HUES64 (cell line): ENCODE results near the gene USH1G.

Experiments used
- H3K27ac ChIP-seq: 2 replicates; pipeline ENCODE4 v1.7.0; 2013; ENCODE audit warnings: low read depth, low read length, inconsistent platforms
- H3K27me3 ChIP-seq: 2 replicates; pipeline ENCODE4 v1.6.1; 2013; ENCODE audit warnings: mild to moderate bottlenecking, low read length; ENCODE audit not compliant: insufficient read depth
- H3K36me3 ChIP-seq: 2 replicates; pipeline ENCODE4 v1.6.1; 2013; ENCODE audit warnings: mild to moderate bottlenecking, low read length; ENCODE audit not compliant: insufficient read depth
- H3K4me1 ChIP-seq: 2 replicates; pipeline ENCODE4 v1.6.1; 2013; ENCODE audit warnings: mild to moderate bottlenecking, low read length, moderate library complexity; ENCODE audit not compliant: insufficient read depth
- H3K4me3 ChIP-seq: 2 replicates; pipeline ENCODE4 v1.5.1; 2013; ENCODE audit warnings: mild to moderate bottlenecking, low read length, moderate library complexity
- H3K9ac ChIP-seq: 2 replicates; pipeline ENCODE4 v1.6.1; 2013; ENCODE audit warnings: mild to moderate bottlenecking, low read depth, low read length
- H3K9me3 ChIP-seq: 2 replicates; pipeline ENCODE4 v1.6.1; 2013; ENCODE audit warnings: low read depth, low read length; ENCODE audit not compliant: insufficient read depth
- WGBS: fragments of 150-250, 120-280 bp; methylation state at CpG from one replicate; pipeline ENCODE4 v1.1.7; 2013; ENCODE audit warnings: missing lambda C conversion rate; 5-methylcytosine and 5-hydroxymethylcytosine counted together

USH1G gene

DNA sequence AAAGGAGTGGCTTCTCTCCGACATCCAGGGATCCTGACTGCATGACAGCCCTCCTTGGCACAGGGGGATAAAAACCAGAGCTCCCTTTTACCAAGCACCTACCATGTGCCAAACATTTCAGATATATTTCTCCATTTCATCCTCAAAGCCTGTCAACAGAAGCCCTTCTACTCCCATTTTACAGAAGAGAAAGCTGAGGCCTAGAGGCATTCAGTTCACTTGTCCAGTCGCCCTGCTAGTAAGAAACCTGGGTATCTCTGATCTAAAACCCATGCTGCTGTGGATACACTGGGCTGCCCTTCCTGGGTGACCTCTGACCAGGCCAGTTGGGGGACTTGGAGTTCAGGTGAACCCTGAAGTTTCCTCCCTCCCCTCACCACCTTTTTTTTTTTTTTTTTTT is 44.4 kb downstream of the USH1G start:
- H3K9ac ChIP-seq, result no peak overlapping the region
- H3K4me1 ChIP-seq, result peaks cover 12% of the 10 kb centered on the region; the same call in 1 of the 2 replicates
- no peaks in the 10 kb centered on the region for H3K9me3 ChIP-seq
- H3K27me3 ChIP-seq, result no peaks in the 10 kb centered on the region; the same call in 1 of the 2 replicates
- H3K4me3 ChIP-seq, result no peak overlapping the region
- WGBS, result 91% methylated on average over 2 of the region's 2 CpGs
- H3K27ac ChIP-seq, result no peak overlapping the region
- no peaks in the 10 kb centered on the region for H3K36me3 ChIP-seq

DNA sequence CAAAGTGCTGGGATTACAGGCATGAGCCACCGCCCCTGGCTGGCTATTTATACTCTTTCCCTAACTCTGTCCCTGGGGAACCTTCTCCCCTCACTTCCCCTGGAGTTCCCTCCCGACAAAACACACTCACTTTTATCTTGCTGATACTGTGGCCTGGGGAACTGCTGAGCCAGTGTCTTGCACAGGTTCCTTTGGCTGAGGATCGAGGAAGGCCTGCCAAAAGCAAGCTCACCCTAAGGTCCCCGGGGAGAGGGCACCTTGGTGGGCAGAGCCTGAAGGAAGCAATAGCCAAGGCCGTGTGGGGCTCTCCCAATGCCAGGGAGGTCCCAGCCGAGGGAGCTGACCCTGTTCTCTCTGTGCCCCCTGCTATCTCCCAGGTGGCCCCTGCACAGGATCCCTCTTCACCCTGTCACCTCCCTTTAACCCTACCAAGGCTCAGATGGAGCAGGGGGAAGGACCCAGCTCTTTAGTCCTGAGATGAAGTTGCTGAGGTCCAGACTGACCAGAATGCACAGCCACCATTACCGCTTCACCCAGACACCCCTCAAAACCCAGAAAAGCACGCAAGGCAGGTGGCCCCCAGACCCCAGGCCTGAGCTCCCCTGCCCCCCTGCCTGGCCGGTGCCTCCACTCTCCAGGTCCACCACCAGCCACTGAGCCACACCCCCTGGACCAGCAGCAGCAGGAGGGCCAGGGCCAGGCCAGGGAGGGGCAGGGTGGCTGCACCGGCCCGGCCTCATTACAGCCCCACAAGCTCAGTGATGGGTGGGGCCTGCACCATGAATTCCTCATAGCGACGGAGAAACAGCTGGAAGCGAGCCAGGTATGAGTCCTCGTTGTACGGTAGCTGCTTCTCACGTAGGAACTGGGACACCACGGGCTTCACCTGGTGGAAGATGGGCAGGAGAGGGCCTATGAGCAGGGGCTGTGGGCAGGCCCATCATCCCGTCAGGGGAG is 45.2 kb downstream of the USH1G start:
- Histone ChIP-seq H3K36me3 (no peaks in the 10 kb centered on the region), H3K9ac (no peak overlapping the region), H3K9me3 (no peaks in the 10 kb centered on the region), H3K4me1 (peaks cover 7% of the 10 kb centered on the region; the same call in 1 of the 2 replicates), H3K27ac (no peak overlapping the region), H3K4me3 (no peak overlapping the region), H3K27me3 (no peaks in the 10 kb centered on the region; the same call in 1 of the 2 replicates)
- 86% methylated on average over 19 of the region's 19 CpGs for WGBS

DNA sequence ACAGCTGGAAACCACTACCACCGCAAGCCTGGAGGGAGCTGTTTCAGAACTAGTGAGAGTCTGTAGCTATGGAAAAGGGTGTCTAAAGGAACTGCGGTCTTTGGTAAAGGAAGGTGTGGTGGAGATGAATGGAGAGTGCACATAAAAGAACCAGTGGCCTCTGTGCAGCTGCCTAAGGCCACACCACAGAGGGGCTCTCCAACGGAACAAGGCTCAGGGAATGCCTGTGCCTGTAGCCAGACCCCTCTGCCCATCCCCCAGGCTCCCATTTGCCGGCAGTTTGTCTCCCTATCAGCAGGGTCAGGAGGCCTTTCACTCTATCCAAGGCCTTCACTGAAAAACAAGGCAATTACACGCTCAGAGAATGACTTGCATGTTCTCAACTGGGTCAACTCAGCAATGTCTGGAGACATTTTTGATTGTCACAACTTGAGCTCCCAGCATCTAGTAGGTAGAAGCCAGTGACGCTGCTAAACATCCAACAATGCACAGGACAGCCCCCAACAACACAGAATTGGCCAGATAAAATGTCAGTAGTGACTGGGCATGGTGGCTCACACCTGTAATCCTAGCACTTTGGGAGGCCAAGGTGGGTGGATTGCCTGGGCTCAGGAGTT is 47.0 kb downstream of the USH1G start:
- H3K9me3 ChIP-seq, result no peaks in the 10 kb centered on the region
- no peaks in the 10 kb centered on the region; the same call in 1 of the 2 replicates for H3K27me3 ChIP-seq
- no peak overlapping the region for H3K4me3 ChIP-seq
- no peak overlapping the region for H3K9ac ChIP-seq
- H3K4me1 ChIP-seq, result 0 out of 2 replicates have a peak, but pooled peaks cover 7% of the 10 kb centered on the region
- 75% methylated on average over 6 of the region's 6 CpGs for WGBS
- H3K27ac ChIP-seq, result no peak overlapping the region
- H3K36me3 ChIP-seq, result no peaks in the 10 kb centered on the region

DNA sequence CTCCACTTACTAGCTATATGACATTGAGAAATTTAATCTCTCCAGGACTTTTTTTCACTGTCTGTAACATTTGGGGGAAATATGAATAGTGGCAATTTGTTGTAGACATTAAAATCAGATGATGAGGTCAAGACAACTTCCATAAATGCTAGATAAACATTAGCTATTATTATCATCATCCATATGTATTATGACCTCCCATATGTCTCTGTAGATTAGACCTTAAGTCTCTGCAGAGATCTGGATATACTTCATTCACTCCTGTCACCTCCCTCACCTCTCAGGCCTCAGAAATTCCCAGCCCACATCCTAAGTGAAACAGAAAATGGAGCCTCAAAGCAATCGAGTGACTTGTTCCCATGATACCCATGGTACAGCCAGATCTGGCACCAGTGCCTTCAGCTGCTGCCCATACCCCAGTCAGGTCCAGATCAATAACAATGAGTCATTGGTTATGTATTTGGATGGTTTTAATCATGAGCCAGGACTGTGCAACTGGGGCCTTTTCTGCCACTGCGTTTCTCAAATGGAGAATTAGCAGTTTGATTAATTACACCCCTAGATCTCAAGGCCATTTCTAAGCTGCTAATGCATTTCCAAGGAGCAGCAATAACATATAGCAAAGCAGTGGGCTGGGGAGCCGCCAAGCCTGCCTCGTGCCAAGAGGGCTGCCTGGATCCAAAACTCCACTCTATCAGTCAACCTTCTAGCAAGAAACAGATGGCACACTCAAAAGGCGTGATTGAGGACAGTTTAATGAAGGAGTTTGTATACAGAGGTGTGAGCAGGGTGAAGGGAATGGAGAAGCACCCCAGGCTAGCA is 47.7 kb downstream of the USH1G start:
- Histone ChIP-seq H3K27me3 (no peaks in the 10 kb centered on the region; the same call in 1 of the 2 replicates), H3K9me3 (no peaks in the 10 kb centered on the region), H3K36me3 (no peaks in the 10 kb centered on the region), H3K4me3 (no peak overlapping the region), H3K4me1 (0 out of 2 replicates have a peak, but pooled peaks cover 7% of the 10 kb centered on the region), H3K27ac (no peak overlapping the region), H3K9ac (no peak overlapping the region)
- 84% methylated on average over 5 of the region's 5 CpGs for WGBS

DNA sequence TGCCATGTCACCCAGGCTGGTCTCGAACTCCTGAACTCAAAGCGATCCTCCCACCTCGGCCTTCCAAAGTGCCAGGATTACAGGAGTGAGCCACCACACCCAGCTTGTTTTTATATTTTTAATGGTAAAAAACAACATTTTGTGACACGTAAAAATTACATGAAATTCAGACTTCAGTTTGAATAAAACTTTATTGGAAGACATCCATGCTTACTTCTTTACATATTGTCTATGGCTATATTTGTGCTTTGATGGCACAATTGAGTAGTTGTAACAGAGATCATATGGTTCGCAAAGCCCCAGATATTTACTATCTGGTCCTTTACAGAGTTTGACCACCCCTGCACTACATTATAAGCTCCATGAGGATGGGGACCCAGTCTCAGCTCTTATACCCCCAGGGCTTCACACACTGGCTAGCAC is 48.4 kb downstream of the USH1G start:
- Histone ChIP-seq H3K9ac (no peak overlapping the region), H3K4me3 (no peak overlapping the region), H3K4me1 (0 out of 2 replicates have a peak, but pooled peaks cover 7% of the 10 kb centered on the region), H3K36me3 (no peaks in the 10 kb centered on the region), H3K27me3 (no peaks in the 10 kb centered on the region; the same call in 1 of the 2 replicates), H3K9me3 (no peaks in the 10 kb centered on the region), H3K27ac (no peak overlapping the region)
- 94% methylated on average over 4 of the region's 5 CpGs for WGBS

DNA sequence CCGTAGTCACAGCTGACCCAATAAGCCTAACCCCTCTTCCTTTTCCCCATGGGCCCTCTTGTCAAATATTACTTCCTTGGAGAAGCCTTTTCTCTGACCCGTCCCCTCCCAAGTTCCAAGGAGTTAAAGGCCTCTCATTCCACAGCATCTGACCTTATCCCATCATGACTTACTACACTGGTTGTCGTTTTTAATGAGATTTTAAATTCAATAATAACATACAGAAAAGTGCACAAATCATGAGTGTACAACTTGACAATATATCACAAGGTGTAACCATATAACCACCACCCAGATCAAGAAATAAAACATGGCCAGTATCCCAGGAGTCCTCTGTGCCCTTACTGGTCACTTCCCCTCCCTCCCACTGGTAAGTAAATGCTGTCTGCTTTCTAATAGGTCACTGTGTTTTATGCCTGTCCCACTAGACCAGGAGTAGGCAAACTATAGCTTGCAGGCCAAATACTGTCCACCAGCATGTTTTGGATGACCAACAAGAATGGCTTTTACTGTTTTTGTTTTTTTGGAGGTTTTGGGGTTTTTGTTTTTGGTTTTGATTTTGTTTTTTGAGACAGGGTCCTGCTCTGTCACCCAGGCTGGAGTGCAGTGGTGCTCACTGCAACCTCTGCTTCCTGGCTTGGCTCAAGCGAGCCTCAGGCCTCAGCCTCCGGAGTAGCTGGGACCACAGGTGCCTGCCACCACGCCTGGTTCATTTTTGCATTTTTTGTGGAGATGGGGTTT is 49.0 kb downstream of the USH1G start:
- 59% methylated on average over 6 of the region's 6 CpGs for WGBS
- Histone ChIP-seq H3K27me3 (no peaks in the 10 kb centered on the region; the same call in 1 of the 2 replicates), H3K4me1 (0 out of 2 replicates have a peak, but pooled peaks cover 7% of the 10 kb centered on the region), H3K9ac (peak overlapping the region; percentile 92), H3K27ac (peak overlapping the region; percentile 88; the same call in 1 of the 2 replicates), H3K36me3 (no peaks in the 10 kb centered on the region), H3K4me3 (peak overlapping the region; percentile 88), H3K9me3 (no peaks in the 10 kb centered on the region)

DNA sequence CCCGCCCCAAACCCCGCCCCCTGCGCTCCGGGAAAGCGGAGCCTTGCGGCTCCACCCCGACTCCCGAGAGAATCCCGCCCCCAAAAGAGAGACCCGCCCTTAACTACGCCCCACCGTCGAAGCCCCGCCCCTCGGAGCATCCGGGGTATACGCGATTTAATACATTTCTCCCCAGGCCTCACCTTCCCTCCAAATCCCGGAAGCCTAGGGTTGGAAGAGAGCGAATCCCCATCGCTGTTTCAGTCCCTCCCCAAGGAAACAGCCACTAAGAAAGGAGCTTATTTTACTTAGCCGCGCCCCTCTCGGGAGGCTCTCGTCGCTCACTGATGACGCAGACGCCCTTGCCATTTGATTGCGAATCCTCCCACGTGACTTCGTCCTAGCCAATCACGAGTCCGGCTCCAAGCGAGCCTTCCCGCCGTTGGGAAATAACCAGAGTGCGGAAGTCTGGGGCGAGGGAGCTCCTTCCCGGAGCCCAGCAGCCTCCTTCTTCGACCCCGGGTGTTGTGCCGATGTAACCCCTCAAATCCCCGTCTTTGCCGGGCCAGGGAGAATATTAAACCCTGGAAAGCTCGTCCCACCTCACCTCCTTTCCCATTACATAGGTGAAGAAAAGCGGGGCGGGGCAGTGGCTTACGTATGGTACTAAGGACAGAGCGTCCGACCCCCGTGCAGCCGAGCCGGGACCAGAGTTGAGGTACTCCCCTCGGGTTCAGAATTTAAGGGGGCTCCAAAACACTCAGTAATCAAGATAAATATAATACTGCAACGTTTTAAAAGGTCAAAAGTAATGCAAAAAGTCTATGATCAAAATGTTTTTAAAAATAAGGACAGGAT is 49.8 kb downstream of the USH1G start:
- H3K9ac ChIP-seq, result peak overlapping the region; percentile 92
- peak overlapping the region; percentile 88 for H3K27ac ChIP-seq
- no peaks in the 10 kb centered on the region; the same call in 1 of the 2 replicates for H3K27me3 ChIP-seq
- H3K9me3 ChIP-seq, result no peaks in the 10 kb centered on the region
- under 1% methylated on average over 54 of the region's 55 CpGs for WGBS
- peak overlapping the region; percentile 88 for H3K4me3 ChIP-seq
- H3K36me3 ChIP-seq, result no peaks in the 10 kb centered on the region
- 0 out of 2 replicates have a peak, but pooled peaks cover 7% of the 10 kb centered on the region for H3K4me1 ChIP-seq

DNA sequence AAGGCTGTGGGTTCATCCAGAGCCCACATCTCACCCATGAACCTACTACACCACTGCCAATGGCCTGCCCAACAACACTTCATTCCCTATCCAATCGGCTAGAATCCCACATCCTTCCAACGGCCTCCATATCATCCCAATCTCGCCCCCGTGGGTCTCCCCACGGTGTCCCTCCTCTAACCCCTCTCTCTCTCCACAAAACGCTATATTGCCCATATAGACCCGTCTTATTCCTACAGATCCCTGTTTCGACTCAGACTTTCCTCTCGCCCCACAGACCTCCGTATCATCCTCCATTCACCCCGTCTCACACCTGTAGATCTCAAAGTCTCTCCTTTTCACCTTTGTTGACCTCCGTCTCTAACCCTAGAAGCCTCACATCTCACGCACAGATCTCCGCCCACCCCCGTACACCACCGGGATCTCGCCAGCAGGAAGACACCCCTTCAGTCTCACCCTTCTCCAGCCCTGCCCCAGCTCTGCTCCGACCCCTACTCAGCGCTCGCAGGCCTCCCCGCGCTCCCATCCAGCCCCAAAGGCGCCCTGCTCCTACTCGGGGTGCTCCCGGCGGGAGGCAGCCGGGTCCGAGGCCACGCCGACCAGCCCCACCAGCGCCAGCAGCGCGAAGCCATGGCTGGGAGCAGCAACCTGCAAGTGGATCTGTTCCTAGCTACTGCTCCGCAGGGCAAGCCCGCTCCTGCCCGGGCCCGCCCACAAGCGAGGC is 50.6 kb downstream of the USH1G start, which contains the start of gene FDXR:
Gene FDXR (minus strand): TSS at position 682 of the 724 bp plus-strand sequence. CDS start 50 bp downstream, at position 632.
- peak within 1 kb of the TSS; percentile 88 for H3K4me3 ChIP-seq
- H3K4me1 ChIP-seq, result 0 out of 2 replicates have a peak, but pooled peaks cover 7% of the 10 kb centered on the region
- peak within 1 kb of the TSS; percentile 88 for H3K27ac ChIP-seq
- no peaks in the 10 kb centered on the region for H3K27me3 ChIP-seq
- WGBS, result 3% methylated on average over 38 of the region's 38 CpGs
- H3K36me3 ChIP-seq, result no peaks in the 10 kb centered on the region
- no peaks in the 10 kb centered on the region for H3K9me3 ChIP-seq
- H3K9ac ChIP-seq, result peak within 1 kb of the TSS; percentile 92
